Transverse colon (tissue), 4 donors: Measurements from ENCODE around the gene TNNC2.

ENCODE experiments used
- POLR2A ChIP-seq: fragments of 450-650 bp; IDR thresholded peaks from one replicate; pipeline ENCODE4 v1.6.1; 2016; ENCODE audit warnings: antibody characterized with exemption, mild to moderate bottlenecking, moderate library complexity
- POLR2AphosphoS5 ChIP-seq, 3 donors: sonication (generic); formaldehyde crosslinking; IDR thresholded peaks; one replicate each; pipeline ENCODE4 v1.6.1; 2016; ENCODE audit warnings: antibody characterized with exemption in 3 of 3
- TF ChIP-seq, protein P1 (sequence below), 5 experiments: fragments of 200-600 bp in 3 of 5; fragments of 450-650 bp in 2 of 5; sonication (generic) in 3 of 5; IDR thresholded peaks; 1 replicate in 2 of 5; 2 replicates in 3 of 5; pipeline ENCODE4 v1.5.1; 2016 to 2017; ENCODE audit warnings: antibody characterized with exemption in 5 of 5, inconsistent platforms in 3 of 5, mild to moderate bottlenecking in 2 of 5, moderate library complexity in 1 of 5

DNA sequence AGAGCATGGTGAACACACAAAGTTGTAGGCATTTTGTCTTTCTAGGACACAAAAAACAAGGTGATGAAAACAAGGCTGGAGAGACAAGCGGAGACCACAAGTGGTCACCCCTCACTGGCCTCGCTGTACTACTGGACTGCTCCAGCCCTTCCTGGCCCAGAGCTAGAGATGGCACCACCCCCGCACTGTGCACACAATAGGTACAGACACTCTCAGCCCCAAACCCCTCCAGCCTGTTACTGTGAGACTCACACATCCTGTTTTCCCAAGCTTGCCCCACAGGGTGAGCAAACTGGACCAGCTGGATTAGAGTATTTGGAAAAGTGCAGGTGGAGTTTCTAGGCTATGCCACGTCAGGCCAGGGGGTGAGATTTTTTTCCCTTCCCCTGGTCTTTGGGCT lies 45.5 kb upstream of the TNNC2 start:
- TF ChIP-seq, protein P1, sequence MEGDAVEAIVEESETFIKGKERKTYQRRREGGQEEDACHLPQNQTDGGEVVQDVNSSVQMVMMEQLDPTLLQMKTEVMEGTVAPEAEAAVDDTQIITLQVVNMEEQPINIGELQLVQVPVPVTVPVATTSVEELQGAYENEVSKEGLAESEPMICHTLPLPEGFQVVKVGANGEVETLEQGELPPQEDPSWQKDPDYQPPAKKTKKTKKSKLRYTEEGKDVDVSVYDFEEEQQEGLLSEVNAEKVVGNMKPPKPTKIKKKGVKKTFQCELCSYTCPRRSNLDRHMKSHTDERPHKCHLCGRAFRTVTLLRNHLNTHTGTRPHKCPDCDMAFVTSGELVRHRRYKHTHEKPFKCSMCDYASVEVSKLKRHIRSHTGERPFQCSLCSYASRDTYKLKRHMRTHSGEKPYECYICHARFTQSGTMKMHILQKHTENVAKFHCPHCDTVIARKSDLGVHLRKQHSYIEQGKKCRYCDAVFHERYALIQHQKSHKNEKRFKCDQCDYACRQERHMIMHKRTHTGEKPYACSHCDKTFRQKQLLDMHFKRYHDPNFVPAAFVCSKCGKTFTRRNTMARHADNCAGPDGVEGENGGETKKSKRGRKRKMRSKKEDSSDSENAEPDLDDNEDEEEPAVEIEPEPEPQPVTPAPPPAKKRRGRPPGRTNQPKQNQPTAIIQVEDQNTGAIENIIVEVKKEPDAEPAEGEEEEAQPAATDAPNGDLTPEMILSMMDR (IDR thresholded peaks at IDR 0.05), result no peak
- no peak for TF ChIP-seq POLR2A
- TF ChIP-seq POLR2AphosphoS5 (IDR thresholded peaks at IDR 0.05), result no peak
